Activated gamma-delta T cell treated with anti-CD3 and anti-CD28 coated beads, Interleukin-2, amount 50 U/mL, for 16 hours (primary cell): ENCODE measurements around the gene VPREB3.
A peak's percentile ranks its signal among the peaks of the same experiment; 100 is the strongest.

ENCODE experiments used
- DNase-seq: peaks from one replicate; pipeline ENCODE4 v3.0.0-alpha.2; 2020; ENCODE audit warnings: low read depth

The VPREB3 gene

GRCh38 chr22:23764899-23765881, 11.0 kb upstream of the VPREB3 start:
- DNase-seq, result no peak

- DNase-seq, result no peak
Observed at GRCh38 chr22:23763954-23764353, 9.7 kb upstream of the VPREB3 start.

GRCh38 chr22:23763579-23763945, 9.3 kb upstream of the VPREB3 start:
- no peak for DNase-seq

- no peak for DNase-seq
Observed at GRCh38 chr22:23762842-23763578, 8.8 kb upstream of the VPREB3 start, which contains the start of gene C22orf15. TSS of gene C22orf15 (plus strand) at chr22:23762990. CDS start at chr22:23763307, 317 bp downstream.

GRCh38 chr22:23760056-23760455, 5.8 kb upstream of the VPREB3 start:
- no peak for DNase-seq

- DNase-seq, result no peak
Observed at GRCh38 chr22:23759566-23759965, 5.3 kb upstream of the VPREB3 start.

- no peak for DNase-seq
Observed at GRCh38 chr22:23756891-23757290, 2.7 kb upstream of the VPREB3 start.

GRCh38 chr22:23755711-23756110, 1.5 kb upstream of the VPREB3 start:
- DNase-seq, result no peak

- DNase-seq, result no peak
Observed at GRCh38 chr22:23754980-23755636, 883 bp upstream of the VPREB3 start.

GRCh38 chr22:23753385-23753784, 840 bp downstream of the VPREB3 start:
- DNase-seq, result no peak

- no peak for DNase-seq
Observed at GRCh38 chr22:23752750-23753149, 1.5 kb downstream of the VPREB3 start.

GRCh38 chr22:23752090-23752691, 2.0 kb downstream of the VPREB3 start:
- no peak for DNase-seq

- no peak for DNase-seq
Observed at GRCh38 chr22:23751441-23751996, 2.7 kb downstream of the VPREB3 start.

GRCh38 chr22:23750714-23751440, 3.3 kb downstream of the VPREB3 start, which contains the start of gene ZNF70:
TSS of gene ZNF70 (minus strand) at chr22:23751112. CDS start at chr22:23745140, 5,972 bp downstream.
- peak; percentile 79 for DNase-seq

GRCh38 chr22:23750367-23750713, 3.9 kb downstream of the VPREB3 start:
- DNase-seq, result no peak

GRCh38 chr22:23749841-23750301, 4.4 kb downstream of the VPREB3 start:
- no peak for DNase-seq

- no peak for DNase-seq
Observed at GRCh38 chr22:23745791-23746190, 8.4 kb downstream of the VPREB3 start.

GRCh38 chr22:23744485-23744884, 9.7 kb downstream of the VPREB3 start:
- no peak for DNase-seq

- DNase-seq, result no peak
Observed at GRCh38 chr22:23744001-23744400, 10.2 kb downstream of the VPREB3 start.

- DNase-seq, result no peak
Observed at GRCh38 chr22:23743303-23743705, 10.9 kb downstream of the VPREB3 start.
